Omental fat pad (tissue), 4 donors: ENCODE measurements around the gene BTBD8. TPM values are rescaled to one million over a fixed set of nuclear protein-coding genes. Genes with fewer than 3 reads are reported as not detected.

Experiments used
- ATAC-seq: fragments of 150-250 bp; one replicate; pipeline ENCODE4 v1.9.1; 2016; ENCODE audit warnings: mild to moderate bottlenecking, moderate library complexity; ENCODE audit not compliant: low FRiP score
- DNase-seq: peaks from one replicate; pipeline ENCODE4 v3.0.0-alpha.2; 2019; ENCODE audit warnings: low spot score
- total RNA-seq, 4 donors: library from RNA; depleted of rRNA; stranded (reverse); fragments of >200 nt; gene quantifications; one replicate each; pipeline ENCODE4 v1.1.0, GENCODE V29; 2016
- TF ChIP-seq, protein P1 (sequence below), 3 donors: fragments of 450-650 bp; IDR thresholded peaks; one replicate each; pipeline ENCODE4 v1.5.1; 2016 to 2017; ENCODE audit warnings: antibody characterized with exemption in 3 of 3, mild to moderate bottlenecking in 3 of 3, moderate library complexity in 2 of 3

BTBD8 gene
- total RNA-seq, 4 donors from 2014 or later, result 2.0 to 12.3 (median 6.5) TPM

DNA sequence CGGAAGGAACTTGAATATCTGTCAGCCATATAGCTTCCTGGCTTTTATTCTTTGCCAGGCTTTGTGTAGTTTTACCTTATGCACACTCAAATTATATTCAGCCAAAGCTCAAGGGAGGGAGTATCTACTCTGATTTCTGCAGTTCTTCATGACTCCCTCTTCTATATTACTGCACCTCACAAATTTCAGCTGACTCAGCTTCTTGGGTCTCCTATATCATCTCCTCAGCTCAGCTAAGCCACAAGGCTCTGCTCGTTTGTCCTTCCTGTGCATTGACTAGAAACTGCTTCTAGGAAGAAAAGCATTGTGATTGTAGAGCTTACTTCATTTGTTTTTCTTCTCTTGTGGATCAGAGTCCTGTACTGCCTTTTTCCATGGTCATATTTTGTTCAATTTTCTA, 37.4 kb downstream of the BTBD8 start:
- ATAC-seq (no peak), DNase-seq (no peak)
- TF ChIP-seq, protein P1, sequence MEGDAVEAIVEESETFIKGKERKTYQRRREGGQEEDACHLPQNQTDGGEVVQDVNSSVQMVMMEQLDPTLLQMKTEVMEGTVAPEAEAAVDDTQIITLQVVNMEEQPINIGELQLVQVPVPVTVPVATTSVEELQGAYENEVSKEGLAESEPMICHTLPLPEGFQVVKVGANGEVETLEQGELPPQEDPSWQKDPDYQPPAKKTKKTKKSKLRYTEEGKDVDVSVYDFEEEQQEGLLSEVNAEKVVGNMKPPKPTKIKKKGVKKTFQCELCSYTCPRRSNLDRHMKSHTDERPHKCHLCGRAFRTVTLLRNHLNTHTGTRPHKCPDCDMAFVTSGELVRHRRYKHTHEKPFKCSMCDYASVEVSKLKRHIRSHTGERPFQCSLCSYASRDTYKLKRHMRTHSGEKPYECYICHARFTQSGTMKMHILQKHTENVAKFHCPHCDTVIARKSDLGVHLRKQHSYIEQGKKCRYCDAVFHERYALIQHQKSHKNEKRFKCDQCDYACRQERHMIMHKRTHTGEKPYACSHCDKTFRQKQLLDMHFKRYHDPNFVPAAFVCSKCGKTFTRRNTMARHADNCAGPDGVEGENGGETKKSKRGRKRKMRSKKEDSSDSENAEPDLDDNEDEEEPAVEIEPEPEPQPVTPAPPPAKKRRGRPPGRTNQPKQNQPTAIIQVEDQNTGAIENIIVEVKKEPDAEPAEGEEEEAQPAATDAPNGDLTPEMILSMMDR (IDR thresholded peaks at IDR 0.05), result no peak

- ATAC-seq (no peak), DNase-seq (no peak)
- TF ChIP-seq, protein P1 (IDR thresholded peaks at IDR 0.05), result no peak
Observed at GRCh38 chr1:92118826-92119225, 38.7 kb downstream of the BTBD8 start.

GRCh38 chr1:92123868-92124267, 43.7 kb downstream of the BTBD8 start:
- DNase-seq (no peak), ATAC-seq (no peak)
- TF ChIP-seq, protein P1 (IDR thresholded peaks at IDR 0.05), result no peak

DNA sequence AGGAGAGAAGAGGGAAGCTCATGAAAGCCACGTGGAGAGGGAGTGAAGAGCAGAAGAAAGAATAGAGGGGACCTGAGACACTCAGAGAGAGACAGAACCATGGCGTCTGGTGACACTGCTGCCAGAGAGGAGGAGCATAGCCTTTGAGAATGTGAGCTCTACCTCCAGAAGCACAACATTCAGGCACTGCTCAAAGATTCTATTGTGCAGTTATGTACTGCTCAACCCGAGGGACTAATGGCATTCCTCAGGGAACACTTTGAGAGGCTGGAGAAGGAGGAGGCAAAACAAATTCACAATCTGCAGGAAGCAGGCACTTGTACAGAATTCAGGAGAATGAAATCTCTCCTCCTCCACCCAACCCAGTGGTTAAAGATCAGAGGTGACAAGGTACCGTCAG, 45.1 kb downstream of the BTBD8 start:
- ATAC-seq (no peak), DNase-seq (no peak)
- TF ChIP-seq, protein P1 (IDR thresholded peaks at IDR 0.05), result no peak

DNA sequence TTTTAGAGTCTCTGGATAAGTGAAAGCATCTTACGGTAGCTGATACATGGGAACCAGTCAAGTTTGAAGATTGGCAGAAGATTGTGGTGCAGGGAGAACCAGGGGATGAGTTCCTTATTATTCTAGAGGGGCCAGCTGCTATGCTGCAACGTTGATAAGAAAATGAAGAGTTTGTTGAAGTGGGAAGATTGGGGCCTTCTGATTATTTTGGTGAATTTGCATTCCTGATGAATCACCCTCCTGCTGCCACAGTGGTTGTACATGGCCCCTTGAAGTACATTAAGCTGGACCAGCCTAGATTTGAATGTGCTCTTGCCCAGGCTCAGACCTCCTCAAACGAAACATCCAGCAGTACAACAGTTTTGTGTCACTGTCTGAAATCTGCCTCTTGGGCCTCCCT, 45.9 kb downstream of the BTBD8 start:
- ATAC-seq (no peak), DNase-seq (no peak)
- TF ChIP-seq, protein P1 (IDR thresholded peaks at IDR 0.05), result no peak

- TF ChIP-seq, protein P1 (IDR thresholded peaks at IDR 0.05), result no peak
- no peak for ATAC-seq
- no peak for DNase-seq
Observed at GRCh38 chr1:92134331-92134730, 54.2 kb downstream of the BTBD8 start.

- ATAC-seq (no peak), DNase-seq (no peak)
- TF ChIP-seq, protein P1 (IDR thresholded peaks at IDR 0.05), result no peak
Observed at GRCh38 chr1:92136341-92136740, 56.2 kb downstream of the BTBD8 start.
